Measurements from ENCODE around the gene NELFA.

GRCh38 chr4:1984406-1985191 lies 24.2 kb downstream of the NELFA start:
- TF ChIP-seq POLR2A (IDR thresholded peaks at IDR 0.05; ENCODE audit: low read depth, low read length) (no peak), POLR2AphosphoS5 (IDR thresholded peaks at IDR 0.05; ENCODE audit: low read depth, low read length) (no peak)
